H1 (cell line): Measurements from ENCODE around the gene COL6A3. TPM values are rescaled to one million over a fixed set of nuclear protein-coding genes. Genes with fewer than 3 reads are reported as not detected.

ENCODE experiments used
- FOSL1 ChIP-seq: IDR thresholded peaks from 2 replicates; pipeline ENCODE4 v1.6.1; 2011; ENCODE audit warnings: mild to moderate bottlenecking, low read depth, low read length, moderate library complexity; ENCODE audit not compliant: insufficient read depth
- GABPA ChIP-seq: IDR thresholded peaks from 2 replicates; pipeline ENCODE4 v1.6.1; 2011; ENCODE audit warnings: mild to moderate bottlenecking, low read length, moderate library complexity, borderline replicate concordance; ENCODE audit not compliant: insufficient read depth
- TCF12 ChIP-seq: IDR thresholded peaks from 2 replicates; pipeline ENCODE4 v1.6.1; 2011; ENCODE audit warnings: low read depth, mild to moderate bottlenecking, low read length
- polyA plus RNA-seq, 7 experiments: library from polyadenylated mRNA; depleted of rRNA in 3 of 7; stranded (reverse) in 5 of 7; unstranded in 2 of 7; fragments of >200 nt in 5 of 7; fragments of 200-250 nt in 2 of 7; gene quantifications; 1 replicate in 5 of 7; 2 replicates in 1 of 7; 4 replicates in 1 of 7; pipeline versions ENCODE4 v1.2.1 to v1.2.3, GENCODE V29; 2011 to 2013; ENCODE audit warnings: missing spikeins in 2 of 7, mixed read lengths in 2 of 7
- total RNA-seq: library from RNA; stranded (reverse); fragmentation: NEBNext Ultra II Directional; extraction: Animal tissue kit (Norgen Biotek cat#: 25700); gene quantifications from 2 replicates; pipeline ENCODE4 v1.2.1, GENCODE V29; 2021
- TF ChIP-seq, protein P1 (sequence below): IDR thresholded peaks from 2 replicates; pipeline ENCODE4 v1.6.1; 2011; ENCODE audit warnings: low read depth, mild to moderate bottlenecking, low read length; ENCODE audit not compliant: insufficient read depth

COL6A3 gene
- total and polyA plus RNA-seq, 2 of the 8 experiments (the other 6 are each of a cell fraction or from before 2014, with no cell fraction given) = 1.2 to 3.4 TPM

GRCh38 chr2:237441605-237442274, 27.8 kb upstream of the COL6A3 start (continued):
- TF ChIP-seq GABPA = no peak
- no peak for TF ChIP-seq TCF12
- TF ChIP-seq FOSL1 = no peak
- TF ChIP-seq, protein P1, sequence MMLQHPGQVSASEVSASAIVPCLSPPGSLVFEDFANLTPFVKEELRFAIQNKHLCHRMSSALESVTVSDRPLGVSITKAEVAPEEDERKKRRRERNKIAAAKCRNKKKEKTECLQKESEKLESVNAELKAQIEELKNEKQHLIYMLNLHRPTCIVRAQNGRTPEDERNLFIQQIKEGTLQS = no peak
